ENCODE measurements around the gene FBXW11. TPM values are rescaled to one million over a fixed set of nuclear protein-coding genes. Genes with fewer than 3 reads are reported as not detected.

FBXW11 gene
- total RNA-seq, 1 donor from 2014 or later, result 64.7 TPM

GRCh38 chr5:171827162-171827561, 179.3 kb downstream of the FBXW11 start:
- FAIRE-seq (no peak), DNase-seq (ENCODE audit: low read depth) (no peak)
- H2AFZ ChIP-seq (ENCODE audit: low read depth, low read length), result no peak overlapping the region
- no peaks in the 10 kb centered on the region for H4K20me1 ChIP-seq (ENCODE audit: insufficient read depth, low read length)
- no peaks in the 10 kb centered on the region for H3K4me1 ChIP-seq (ENCODE audit: insufficient read depth, low read length)
- peaks cover 6% of the 10 kb centered on the region for H3K36me3 Mint-ChIP-seq (ENCODE audit: low read depth, unreplicated experiment)
- TF ChIP-seq CTCF (IDR thresholded peaks at IDR 0.05; ENCODE audit: insufficient read depth, low read depth, low read length) (no peak), EZH2 (IDR thresholded peaks at IDR 0.05; ENCODE audit: insufficient read depth, low read length) (no peak)
- H3K27ac ChIP-seq (ENCODE audit: low read depth, low read length), result no peak overlapping the region
- peaks cover 10% of the 10 kb centered on the region for H3K4me1 Mint-ChIP-seq (ENCODE audit: low read depth, unreplicated experiment)
- no peaks in the 10 kb centered on the region for H3K79me2 ChIP-seq (ENCODE audit: insufficient read depth, low read length)
- peaks cover 4% of the 10 kb centered on the region for H3K27me3 ChIP-seq (ENCODE audit: insufficient read depth, low read length)
- H3K9me3 ChIP-seq (ENCODE audit: insufficient read depth, low read depth, low read length), result no peaks in the 10 kb centered on the region
- no peak overlapping the region for H3K4me3 ChIP-seq (ENCODE audit: insufficient read depth, low read depth, low read length)
- peaks cover 13% of the 10 kb centered on the region for H3K27me3 Mint-ChIP-seq (ENCODE audit: low read depth, unreplicated experiment)
- H3K9me3 Mint-ChIP-seq (ENCODE audit: unreplicated experiment), result peaks cover 33% of the 10 kb centered on the region
- H3K27ac Mint-ChIP-seq (ENCODE audit: unreplicated experiment), result no peak overlapping the region
- H3K4me3 Mint-ChIP-seq (ENCODE audit: unreplicated experiment), result no peak overlapping the region
- H3K9ac ChIP-seq (ENCODE audit: low read length), result no peak overlapping the region
- no peak overlapping the region for H3K4me2 ChIP-seq (ENCODE audit: low read length)
- H3K36me3 ChIP-seq (ENCODE audit: insufficient read depth, low read length), result no peaks in the 10 kb centered on the region

- H3K27ac ChIP-seq (ENCODE audit: low read depth, low read length), result no peak overlapping the region
- H3K9ac ChIP-seq (ENCODE audit: low read length), result no peak overlapping the region
- H3K36me3 ChIP-seq (ENCODE audit: insufficient read depth, low read length), result no peaks in the 10 kb centered on the region
- H3K27me3 Mint-ChIP-seq (ENCODE audit: low read depth, unreplicated experiment), result peaks cover 17% of the 10 kb centered on the region
- TF ChIP-seq EZH2 (IDR thresholded peaks at IDR 0.05; ENCODE audit: insufficient read depth, low read length) (no peak), CTCF (IDR thresholded peaks at IDR 0.05; ENCODE audit: insufficient read depth, low read depth, low read length) (no peak)
- no peaks in the 10 kb centered on the region for H3K79me2 ChIP-seq (ENCODE audit: insufficient read depth, low read length)
- DNase-seq (ENCODE audit: low read depth), result peak; percentile 43
- H3K4me1 Mint-ChIP-seq (ENCODE audit: low read depth, unreplicated experiment), result peaks cover 10% of the 10 kb centered on the region
- no peak overlapping the region for H3K4me2 ChIP-seq (ENCODE audit: low read length)
- peaks cover 28% of the 10 kb centered on the region for H3K9me3 Mint-ChIP-seq (ENCODE audit: unreplicated experiment)
- H3K27me3 ChIP-seq (ENCODE audit: insufficient read depth, low read length), result peaks cover 4% of the 10 kb centered on the region
- no peak overlapping the region for H3K27ac Mint-ChIP-seq (ENCODE audit: unreplicated experiment)
- no peak overlapping the region for H2AFZ ChIP-seq (ENCODE audit: low read depth, low read length)
- peaks cover 5% of the 10 kb centered on the region for H3K36me3 Mint-ChIP-seq (ENCODE audit: low read depth, unreplicated experiment)
- H3K4me3 Mint-ChIP-seq (ENCODE audit: unreplicated experiment), result no peak overlapping the region
- H3K4me3 ChIP-seq (ENCODE audit: insufficient read depth, low read depth, low read length), result no peak overlapping the region
- H3K9me3 ChIP-seq (ENCODE audit: insufficient read depth, low read depth, low read length), result no peaks in the 10 kb centered on the region
- no peaks in the 10 kb centered on the region for H4K20me1 ChIP-seq (ENCODE audit: insufficient read depth, low read length)
- FAIRE-seq, result no peak
- no peaks in the 10 kb centered on the region for H3K4me1 ChIP-seq (ENCODE audit: insufficient read depth, low read length)
Measured at GRCh38 chr5:171826132-171826531, 180.3 kb downstream of the FBXW11 start.

- no peaks in the 10 kb centered on the region for H3K9me3 ChIP-seq (ENCODE audit: insufficient read depth, low read depth, low read length)
- no peak overlapping the region for H2AFZ ChIP-seq (ENCODE audit: low read depth, low read length)
- H3K9ac ChIP-seq (ENCODE audit: low read length), result no peak overlapping the region
- no peak overlapping the region for H3K4me2 ChIP-seq (ENCODE audit: low read length)
- no peaks in the 10 kb centered on the region for H3K36me3 ChIP-seq (ENCODE audit: insufficient read depth, low read length)
- H3K27me3 ChIP-seq (ENCODE audit: insufficient read depth, low read length), result peaks cover 4% of the 10 kb centered on the region
- H3K4me3 ChIP-seq (ENCODE audit: insufficient read depth, low read depth, low read length), result no peak overlapping the region
- Mint-ChIP-seq H3K9me3 (ENCODE audit: unreplicated experiment) (peaks cover 25% of the 10 kb centered on the region), H3K4me3 (ENCODE audit: unreplicated experiment) (no peak overlapping the region), H3K27me3 (ENCODE audit: low read depth, unreplicated experiment) (peaks cover 24% of the 10 kb centered on the region), H3K4me1 (ENCODE audit: low read depth, unreplicated experiment) (peaks cover 10% of the 10 kb centered on the region), H3K36me3 (ENCODE audit: low read depth, unreplicated experiment) (peaks cover 5% of the 10 kb centered on the region), H3K27ac (ENCODE audit: unreplicated experiment) (no peak overlapping the region)
- H3K4me1 ChIP-seq (ENCODE audit: insufficient read depth, low read length), result no peaks in the 10 kb centered on the region
- H3K79me2 ChIP-seq (ENCODE audit: insufficient read depth, low read length), result no peaks in the 10 kb centered on the region
- no peaks in the 10 kb centered on the region for H4K20me1 ChIP-seq (ENCODE audit: insufficient read depth, low read length)
- TF ChIP-seq CTCF (IDR thresholded peaks at IDR 0.05; ENCODE audit: insufficient read depth, low read depth, low read length) (no peak), EZH2 (IDR thresholded peaks at IDR 0.05; ENCODE audit: insufficient read depth, low read length) (no peak)
- H3K27ac ChIP-seq (ENCODE audit: low read depth, low read length), result no peak overlapping the region
- peak; percentile 75 for DNase-seq (ENCODE audit: low read depth)
- no peak for FAIRE-seq
Measured at GRCh38 chr5:171825051-171825450, 181.4 kb downstream of the FBXW11 start.

Measured in astrocyte (in vitro differentiated cells and primary cell).